OCI-LY7 (cell line): Measurements from ENCODE around the gene PHF12.

ENCODE experiments used
- EZH2phosphoT487 ChIP-seq: fragments of 200-600 bp; sonication (generic); IDR thresholded peaks from 2 replicates; pipeline ENCODE4 v1.6.1; 2018; ENCODE audit warnings: low read depth, borderline replicate concordance, mild to moderate bottlenecking, mixed run types, antibody characterized with exemption, low read length, moderate library complexity, mixed read lengths
- TF ChIP-seq, protein P1 (sequence below): fragments of 200-600 bp; sonication (generic); conservative IDR thresholded peaks from 2 replicates; pipeline ENCODE4 v1.5.1; 2014; ENCODE audit warnings: mild to moderate bottlenecking, antibody characterized with exemption, low read length, moderate library complexity, mixed read lengths

DNA sequence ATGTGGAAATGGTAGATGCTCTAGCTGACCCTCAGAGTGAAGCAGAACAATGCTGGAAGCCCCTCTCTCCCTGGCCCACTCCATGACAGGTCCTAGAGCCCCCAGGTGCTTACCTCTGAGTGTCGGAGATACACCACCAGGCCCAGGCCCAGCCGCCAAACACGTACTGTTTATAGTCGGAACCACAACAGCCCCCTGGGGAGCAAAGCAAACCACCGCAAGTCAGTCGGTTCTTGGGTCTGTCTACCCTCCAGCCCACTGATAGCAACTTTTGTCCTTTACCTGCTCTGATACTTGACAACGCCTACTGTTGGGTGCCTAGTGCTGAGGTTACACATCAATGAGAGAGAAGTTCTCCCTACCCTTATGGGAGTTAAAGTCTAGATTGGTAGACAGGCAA is 62.5 kb downstream of the PHF12 start:
- no peak for TF ChIP-seq EZH2phosphoT487
- TF ChIP-seq, protein P1, sequence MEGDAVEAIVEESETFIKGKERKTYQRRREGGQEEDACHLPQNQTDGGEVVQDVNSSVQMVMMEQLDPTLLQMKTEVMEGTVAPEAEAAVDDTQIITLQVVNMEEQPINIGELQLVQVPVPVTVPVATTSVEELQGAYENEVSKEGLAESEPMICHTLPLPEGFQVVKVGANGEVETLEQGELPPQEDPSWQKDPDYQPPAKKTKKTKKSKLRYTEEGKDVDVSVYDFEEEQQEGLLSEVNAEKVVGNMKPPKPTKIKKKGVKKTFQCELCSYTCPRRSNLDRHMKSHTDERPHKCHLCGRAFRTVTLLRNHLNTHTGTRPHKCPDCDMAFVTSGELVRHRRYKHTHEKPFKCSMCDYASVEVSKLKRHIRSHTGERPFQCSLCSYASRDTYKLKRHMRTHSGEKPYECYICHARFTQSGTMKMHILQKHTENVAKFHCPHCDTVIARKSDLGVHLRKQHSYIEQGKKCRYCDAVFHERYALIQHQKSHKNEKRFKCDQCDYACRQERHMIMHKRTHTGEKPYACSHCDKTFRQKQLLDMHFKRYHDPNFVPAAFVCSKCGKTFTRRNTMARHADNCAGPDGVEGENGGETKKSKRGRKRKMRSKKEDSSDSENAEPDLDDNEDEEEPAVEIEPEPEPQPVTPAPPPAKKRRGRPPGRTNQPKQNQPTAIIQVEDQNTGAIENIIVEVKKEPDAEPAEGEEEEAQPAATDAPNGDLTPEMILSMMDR, result no peak
